H9 (cell line): Measurements from ENCODE around the gene ISG20L2. TPM values are rescaled to one million over a fixed set of nuclear protein-coding genes. Genes with fewer than 3 reads are reported as not detected.
A peak's percentile ranks its signal among the peaks of the same experiment; 100 is the strongest.

Source experiments
- DNase-seq: peaks from one replicate; pipeline ENCODE4 v3.0.0-alpha.2; 2017
- H2AFZ ChIP-seq: one replicate; pipeline ENCODE4 v1.6.1; 2013; ENCODE audit warnings: mild to moderate bottlenecking, low read length, control low read depth, moderate library complexity
- H2AK5ac ChIP-seq: 2 replicates; pipeline ENCODE4 v1.6.1; 2013; ENCODE audit warnings: low read length, control low read depth, mixed read lengths; ENCODE audit not compliant: insufficient read length
- H2BK120ac ChIP-seq: one replicate; pipeline ENCODE4 v1.6.1; 2013; ENCODE audit warnings: low read depth, mild to moderate bottlenecking, low read length, control low read depth, inconsistent platforms; ENCODE audit not compliant: poor library complexity, severe bottlenecking
- H2BK12ac ChIP-seq: 2 replicates; pipeline ENCODE4 v1.6.1; 2013; ENCODE audit warnings: low read length, control low read depth, mixed read lengths, low read depth; ENCODE audit not compliant: insufficient read length
- H2BK15ac ChIP-seq: 2 replicates; pipeline ENCODE4 v1.6.1; 2013; ENCODE audit warnings: low read depth, low read length, control low read depth
- H2BK20ac ChIP-seq: one replicate; pipeline ENCODE4 v1.6.1; 2013; ENCODE audit warnings: low read depth, mild to moderate bottlenecking, low read length, control low read depth, inconsistent platforms; ENCODE audit not compliant: poor library complexity, severe bottlenecking
- H2BK5ac ChIP-seq: 2 replicates; pipeline ENCODE4 v1.6.1; 2013; ENCODE audit warnings: low read length, control low read depth, mixed read lengths; ENCODE audit not compliant: insufficient read length
- H3K14ac ChIP-seq: 2 replicates; pipeline ENCODE4 v1.6.1; 2013; ENCODE audit warnings: low read length, control low read depth; ENCODE audit not compliant: insufficient read depth
- H3K18ac ChIP-seq: 2 replicates; pipeline ENCODE4 v1.6.1; 2013; ENCODE audit warnings: low read depth, mild to moderate bottlenecking, mixed read lengths, low read length, control low read depth; ENCODE audit not compliant: insufficient read length
- H3K23ac ChIP-seq: 2 replicates; pipeline ENCODE4 v1.6.1; 2013; ENCODE audit warnings: low read length, control low read depth, mixed read lengths, low read depth; ENCODE audit not compliant: insufficient read length
- H3K23me2 ChIP-seq: 2 replicates; pipeline ENCODE4 v1.6.1; 2013; ENCODE audit warnings: low read depth, mild to moderate bottlenecking, mixed read lengths, low read length, control low read depth; ENCODE audit not compliant: insufficient read length, poor library complexity, severe bottlenecking
- H3K27ac ChIP-seq: 2 replicates; pipeline ENCODE4 v1.5.1; 2013; ENCODE audit warnings: low read length, control low read depth, mixed read lengths, low read depth; ENCODE audit not compliant: insufficient read length
- H3K27me3 ChIP-seq: 2 replicates; pipeline ENCODE4 v1.6.1; 2013; ENCODE audit warnings: low read length, control low read depth, inconsistent platforms; ENCODE audit not compliant: insufficient read depth
- H3K4ac ChIP-seq: 2 replicates; pipeline ENCODE4 v1.6.1; 2013; ENCODE audit warnings: low read depth, mild to moderate bottlenecking, control low read depth, inconsistent platforms, low read length, moderate library complexity
- H3K4me1 ChIP-seq: 2 replicates; pipeline ENCODE4 v1.6.1; 2013; ENCODE audit warnings: low read length, control low read depth, inconsistent platforms; ENCODE audit not compliant: insufficient read depth
- H3K4me2 ChIP-seq: 2 replicates; pipeline ENCODE4 v1.6.1; 2013; ENCODE audit warnings: low read length, control low read depth, mixed read lengths; ENCODE audit not compliant: insufficient read length, insufficient read depth
- H3K56ac ChIP-seq: 2 replicates; pipeline ENCODE4 v1.6.1; 2013; ENCODE audit warnings: low read depth, mild to moderate bottlenecking, mixed read lengths, low read length, control low read depth; ENCODE audit not compliant: insufficient read length
- H3K79me1 ChIP-seq: 2 replicates; pipeline ENCODE4 v1.6.1; 2013; ENCODE audit warnings: low read depth, mild to moderate bottlenecking, moderate library complexity, low read length, control low read depth, inconsistent platforms; ENCODE audit not compliant: insufficient read depth, poor library complexity, severe bottlenecking
- H3K79me2 ChIP-seq: 2 replicates; pipeline ENCODE4 v1.6.1; 2013; ENCODE audit warnings: low read length, control low read depth, inconsistent platforms; ENCODE audit not compliant: insufficient read depth
- H3K9ac ChIP-seq: 2 replicates; pipeline ENCODE4 v1.6.1; 2013; ENCODE audit warnings: low read length, control low read depth, mixed read lengths; ENCODE audit not compliant: insufficient read length; ENCODE audit errors: extremely low read depth
- H3K9me3 ChIP-seq: one replicate; pipeline ENCODE4 v1.6.1; 2013; ENCODE audit warnings: low read depth, low read length, inconsistent platforms; ENCODE audit not compliant: control insufficient read depth
- H3T11ph ChIP-seq: one replicate; pipeline ENCODE4 v1.6.1; 2013; ENCODE audit warnings: mild to moderate bottlenecking, low read length, control low read depth, inconsistent platforms
- H4K20me1 ChIP-seq: one replicate; pipeline ENCODE4 v1.6.1; 2013; ENCODE audit not compliant: control insufficient read depth, insufficient read length, insufficient read depth
- H4K5ac ChIP-seq: 2 replicates; pipeline ENCODE4 v1.6.1; 2013; ENCODE audit warnings: low read depth, mild to moderate bottlenecking, mixed read lengths, low read length, control low read depth; ENCODE audit not compliant: insufficient read length
- H4K8ac ChIP-seq: replicated peaks from 2 replicates; pipeline ENCODE4 v1.6.1; 2013; ENCODE audit warnings: low read length, control low read depth, mixed read lengths, low read depth; ENCODE audit not compliant: insufficient read length
- H4K91ac ChIP-seq: 2 replicates; pipeline ENCODE4 v1.6.1; 2013; ENCODE audit warnings: low read depth, mild to moderate bottlenecking, moderate library complexity, mixed read lengths, low read length, control low read depth; ENCODE audit not compliant: insufficient read length
- H3K27ac Mint-ChIP-seq, 3 experiments: 2 replicates in 2 of 3; 3 replicates in 1 of 3; pipeline ENCODE4 v1.8.0; 2020 to 2021; ENCODE audit warnings: mixed read lengths in 3 of 3, mild to moderate bottlenecking in 1 of 3, moderate library complexity in 1 of 3
- H3K27me3 Mint-ChIP-seq: 2 replicates; pipeline ENCODE4 v1.8.0; 2021; ENCODE audit warnings: low read depth, mild to moderate bottlenecking, moderate library complexity, mixed read lengths
- H3K36me3 Mint-ChIP-seq, 3 experiments: 2 replicates in 2 of 3; 3 replicates in 1 of 3; pipeline ENCODE4 v1.8.0; 2020 to 2021; ENCODE audit warnings: low read depth in 3 of 3, mixed read lengths in 3 of 3; ENCODE audit not compliant: insufficient read depth in 1 of 3
- H3K4me1 Mint-ChIP-seq, 2 experiments: 2 replicates each; pipeline ENCODE4 v1.8.0; 2020; ENCODE audit warnings: mixed read lengths in 2 of 2
- H3K4me3 Mint-ChIP-seq, 2 experiments: 2 replicates in 1 of 2; 3 replicates in 1 of 2; pipeline ENCODE4 v1.8.0; 2020 to 2021; ENCODE audit warnings: mild to moderate bottlenecking in 2 of 2, mixed read lengths in 2 of 2, moderate library complexity in 1 of 2
- H3K9me3 Mint-ChIP-seq, 2 experiments: 2 replicates in 1 of 2; 3 replicates in 1 of 2; pipeline ENCODE4 v1.8.0; 2020; ENCODE audit warnings: mild to moderate bottlenecking in 2 of 2, mixed read lengths in 2 of 2, moderate library complexity in 1 of 2
- CTCF ChIP-seq: fragments of 200-600 bp; sonication (generic); conservative IDR thresholded peaks from 3 replicates; pipeline ENCODE4 v1.8.0; 2021; ENCODE audit warnings: antibody characterized with exemption, mild to moderate bottlenecking
- WGBS: extraction: QIAGEN DNeasy Blood & Tissue Kit; methylation state at CpG from one replicate; pipeline ENCODE4 v1.1.7; 2013; ENCODE audit warnings: missing lambda C conversion rate, low lambda C conversion rate, mixed read lengths; ENCODE audit not compliant: insufficient read length; ENCODE audit errors: extremely low coverage; 5-methylcytosine and 5-hydroxymethylcytosine counted together
- total RNA-seq: library from RNA; stranded (reverse); gene quantifications from 2 replicates; pipeline ENCODE4 v1.2.1, GENCODE V29; 2021

The ISG20L2 gene
- total RNA-seq, 1 experiment from 2014 or later = 57.6 TPM

GRCh38 chr1:156705321-156705917 lies 23.1 kb downstream of the ISG20L2 start, which contains the start of gene CRABP2:
Gene CRABP2, minus strand, starts transcription at chr1:156705583. Its CDS starts 137 bp downstream, at chr1:156705446.
- no peak within 1 kb of the TSS for H2BK12ac ChIP-seq
- no peak within 1 kb of the TSS for H4K8ac ChIP-seq
- peaks cover 3% of the 10 kb centered on the region; the same call in 1 of the 2 replicates for H3K27me3 ChIP-seq
- H2BK20ac ChIP-seq = no peak within 1 kb of the TSS
- H4K5ac ChIP-seq = no peak within 1 kb of the TSS
- no peaks in the 10 kb centered on the region; a peak in 1 of 5 replicates for H3K9me3 Mint-ChIP-seq
- peaks cover 66 to 74% of the 10 kb centered on the region in 2 experiments for H3K4me1 Mint-ChIP-seq
- WGBS = no CpG with 5 or more reads among the region's 42 CpGs
- H3K4me2 ChIP-seq = peak within 1 kb of the TSS; percentile 83
- H3K36me3 Mint-ChIP-seq = peaks cover 6 to 23% (median 13%) of the 10 kb centered on the region in 3 experiments
- H2BK120ac ChIP-seq = no peak within 1 kb of the TSS
- H2BK5ac ChIP-seq = no peak within 1 kb of the TSS
- H2AFZ ChIP-seq = no peak within 1 kb of the TSS
- H2BK15ac ChIP-seq = no peak within 1 kb of the TSS
- H3K9me3 ChIP-seq = no peaks in the 10 kb centered on the region
- peak within 1 kb of the TSS; percentile 18 for H3K18ac ChIP-seq
- H3T11ph ChIP-seq = no peak within 1 kb of the TSS
- H4K20me1 ChIP-seq = no peaks in the 10 kb centered on the region
- no peak within 1 kb of the TSS for H3K56ac ChIP-seq
- no peak within 1 kb of the TSS for H3K23ac ChIP-seq
- no peak within 1 kb of the TSS for H2AK5ac ChIP-seq
- no peaks in the 10 kb centered on the region for H3K79me2 ChIP-seq
- no peak within 1 kb of the TSS for H3K27ac ChIP-seq
- peaks cover 37% of the 10 kb centered on the region for H3K27me3 Mint-ChIP-seq
- H4K91ac ChIP-seq = no peak within 1 kb of the TSS
- no peak within 1 kb of the TSS for H3K4ac ChIP-seq
- peaks cover 17% of the 10 kb centered on the region; the same call in 1 of the 2 replicates for H3K4me1 ChIP-seq
- peaks cover 39% of the 10 kb centered on the region for H3K23me2 ChIP-seq
- no peak for DNase-seq
- peak within 1 kb of the TSS; percentile 27 for H3K14ac ChIP-seq
- H3K27ac Mint-ChIP-seq = peak within 1 kb of the TSS; percentile 97 to 98 (median 98)
- H3K9ac ChIP-seq = peak within 1 kb of the TSS; percentile 1
- H3K4me3 Mint-ChIP-seq = peak within 1 kb of the TSS; percentile 74 to 91
- no peaks in the 10 kb centered on the region for H3K79me1 ChIP-seq
- no peak for TF ChIP-seq CTCF
